ENCODE results near the gene ATRNL1.

Gene ATRNL1

GRCh38 chr10:115772606-115773005, 679.4 kb downstream of the ATRNL1 start:
- no peak for TF ChIP-seq CTCF (IDR thresholded peaks at IDR 0.05; ENCODE audit: low read depth, low read length)
- H3K4me3 ChIP-seq (ENCODE audit: low read depth, low read length): no peak overlapping the region

DNA sequence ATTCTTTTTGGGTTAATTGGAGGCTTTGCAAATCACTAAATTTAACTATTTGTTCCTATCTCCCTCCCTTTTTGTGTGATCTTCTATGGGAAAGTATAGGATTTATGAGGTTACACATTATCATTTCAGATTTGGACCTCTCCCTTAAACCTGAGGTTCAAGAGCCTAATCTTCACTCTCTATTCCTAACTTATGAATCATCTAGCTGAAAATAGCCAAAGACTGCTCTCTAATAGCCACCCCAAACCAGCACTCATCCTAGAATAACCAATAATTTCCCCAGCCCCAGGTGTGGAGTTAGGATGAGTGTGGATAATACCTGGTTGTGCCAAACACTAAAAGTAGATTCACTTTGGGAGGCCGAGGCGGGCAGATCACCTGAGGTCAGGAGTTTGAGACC, 680.7 kb downstream of the ATRNL1 start:
- no peak overlapping the region for H3K4me3 ChIP-seq (ENCODE audit: low read depth, low read length)
- TF ChIP-seq CTCF (IDR thresholded peaks at IDR 0.05; ENCODE audit: low read depth, low read length): no peak

- no peak for TF ChIP-seq CTCF (IDR thresholded peaks at IDR 0.05; ENCODE audit: low read depth, low read length)
- H3K4me3 ChIP-seq (ENCODE audit: low read depth, low read length): no peak overlapping the region
Measured at GRCh38 chr10:115774721-115775120, 681.6 kb downstream of the ATRNL1 start.

GRCh38 chr10:115777646-115778045, 684.5 kb downstream of the ATRNL1 start:
- TF ChIP-seq CTCF (IDR thresholded peaks at IDR 0.05; ENCODE audit: low read depth, low read length): no peak
- H3K4me3 ChIP-seq (ENCODE audit: low read depth, low read length): no peak overlapping the region

GRCh38 chr10:115790220-115790619, 697.1 kb downstream of the ATRNL1 start:
- H3K4me3 ChIP-seq (ENCODE audit: low read depth, low read length): no peak overlapping the region
- no peak for TF ChIP-seq CTCF (IDR thresholded peaks at IDR 0.05; ENCODE audit: low read depth, low read length)

GRCh38 chr10:115795964-115796363, 702.8 kb downstream of the ATRNL1 start:
- TF ChIP-seq CTCF (IDR thresholded peaks at IDR 0.05; ENCODE audit: low read depth, low read length): no peak

GRCh38 chr10:115801457-115801856, 708.3 kb downstream of the ATRNL1 start:
- H3K4me3 ChIP-seq (ENCODE audit: low read depth, low read length): no peak overlapping the region
- no peak for TF ChIP-seq CTCF (IDR thresholded peaks at IDR 0.05; ENCODE audit: low read depth, low read length)

More at GRCh38 chr10:115795964-115796363, 702.8 kb downstream of the ATRNL1 start:
- no peak overlapping the region for H3K4me3 ChIP-seq (ENCODE audit: low read depth, low read length)

Measured in WI38 (cell line).